H1 (cell line): Measurements from ENCODE around the gene DCAF7. TPM values are rescaled to one million over a fixed set of nuclear protein-coding genes. Genes with fewer than 3 reads are reported as not detected.

Experiments used
- polyA plus RNA-seq, 7 experiments: library from polyadenylated mRNA; depleted of rRNA in 3 of 7; stranded (reverse) in 5 of 7; unstranded in 2 of 7; fragments of >200 nt in 5 of 7; fragments of 200-250 nt in 2 of 7; gene quantifications; 1 replicate in 5 of 7; 2 replicates in 1 of 7; 4 replicates in 1 of 7; pipeline versions ENCODE4 v1.2.1 to v1.2.3, GENCODE V29; 2011 to 2013; ENCODE audit warnings: missing spikeins in 2 of 7, mixed read lengths in 2 of 7
- total RNA-seq: library from RNA; stranded (reverse); fragmentation: NEBNext Ultra II Directional; extraction: Animal tissue kit (Norgen Biotek cat#: 25700); gene quantifications from 2 replicates; pipeline ENCODE4 v1.2.1, GENCODE V29; 2021
- TF ChIP-seq, protein P1 (sequence below): fragments of 300-600 bp; sonication (generic); IDR thresholded peaks from 2 replicates; pipeline ENCODE4 v1.7.1; 2012; ENCODE audit warnings: low read length, moderate library complexity, mild to moderate bottlenecking, inconsistent platforms; ENCODE audit not compliant: insufficient replicate concordance

DCAF7 gene
- total and polyA plus RNA-seq, 2 of the 8 experiments (the other 6 are each of a cell fraction or from before 2014, with no cell fraction given) = 74.9 to 94.1 TPM

DNA sequence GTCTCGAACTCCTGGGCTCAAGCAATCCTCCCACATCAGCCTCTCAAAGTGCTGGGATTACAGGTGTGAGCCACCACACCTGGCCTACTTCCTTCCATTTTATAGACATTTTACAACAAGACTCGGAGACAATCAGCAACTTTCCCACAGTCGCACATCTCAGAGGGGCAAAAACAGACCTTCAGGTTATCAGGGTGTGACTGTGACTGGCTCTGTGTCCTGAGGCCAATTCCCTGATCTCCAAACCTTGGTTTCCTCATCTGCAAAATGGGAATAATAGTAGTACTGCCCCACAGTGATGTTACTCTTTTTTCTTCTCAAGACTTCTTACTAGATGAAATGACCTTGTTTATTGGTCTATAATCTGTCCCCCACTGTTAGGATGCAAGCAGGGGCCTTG is 37.9 kb upstream of the DCAF7 start (continued):
- TF ChIP-seq, protein P1, sequence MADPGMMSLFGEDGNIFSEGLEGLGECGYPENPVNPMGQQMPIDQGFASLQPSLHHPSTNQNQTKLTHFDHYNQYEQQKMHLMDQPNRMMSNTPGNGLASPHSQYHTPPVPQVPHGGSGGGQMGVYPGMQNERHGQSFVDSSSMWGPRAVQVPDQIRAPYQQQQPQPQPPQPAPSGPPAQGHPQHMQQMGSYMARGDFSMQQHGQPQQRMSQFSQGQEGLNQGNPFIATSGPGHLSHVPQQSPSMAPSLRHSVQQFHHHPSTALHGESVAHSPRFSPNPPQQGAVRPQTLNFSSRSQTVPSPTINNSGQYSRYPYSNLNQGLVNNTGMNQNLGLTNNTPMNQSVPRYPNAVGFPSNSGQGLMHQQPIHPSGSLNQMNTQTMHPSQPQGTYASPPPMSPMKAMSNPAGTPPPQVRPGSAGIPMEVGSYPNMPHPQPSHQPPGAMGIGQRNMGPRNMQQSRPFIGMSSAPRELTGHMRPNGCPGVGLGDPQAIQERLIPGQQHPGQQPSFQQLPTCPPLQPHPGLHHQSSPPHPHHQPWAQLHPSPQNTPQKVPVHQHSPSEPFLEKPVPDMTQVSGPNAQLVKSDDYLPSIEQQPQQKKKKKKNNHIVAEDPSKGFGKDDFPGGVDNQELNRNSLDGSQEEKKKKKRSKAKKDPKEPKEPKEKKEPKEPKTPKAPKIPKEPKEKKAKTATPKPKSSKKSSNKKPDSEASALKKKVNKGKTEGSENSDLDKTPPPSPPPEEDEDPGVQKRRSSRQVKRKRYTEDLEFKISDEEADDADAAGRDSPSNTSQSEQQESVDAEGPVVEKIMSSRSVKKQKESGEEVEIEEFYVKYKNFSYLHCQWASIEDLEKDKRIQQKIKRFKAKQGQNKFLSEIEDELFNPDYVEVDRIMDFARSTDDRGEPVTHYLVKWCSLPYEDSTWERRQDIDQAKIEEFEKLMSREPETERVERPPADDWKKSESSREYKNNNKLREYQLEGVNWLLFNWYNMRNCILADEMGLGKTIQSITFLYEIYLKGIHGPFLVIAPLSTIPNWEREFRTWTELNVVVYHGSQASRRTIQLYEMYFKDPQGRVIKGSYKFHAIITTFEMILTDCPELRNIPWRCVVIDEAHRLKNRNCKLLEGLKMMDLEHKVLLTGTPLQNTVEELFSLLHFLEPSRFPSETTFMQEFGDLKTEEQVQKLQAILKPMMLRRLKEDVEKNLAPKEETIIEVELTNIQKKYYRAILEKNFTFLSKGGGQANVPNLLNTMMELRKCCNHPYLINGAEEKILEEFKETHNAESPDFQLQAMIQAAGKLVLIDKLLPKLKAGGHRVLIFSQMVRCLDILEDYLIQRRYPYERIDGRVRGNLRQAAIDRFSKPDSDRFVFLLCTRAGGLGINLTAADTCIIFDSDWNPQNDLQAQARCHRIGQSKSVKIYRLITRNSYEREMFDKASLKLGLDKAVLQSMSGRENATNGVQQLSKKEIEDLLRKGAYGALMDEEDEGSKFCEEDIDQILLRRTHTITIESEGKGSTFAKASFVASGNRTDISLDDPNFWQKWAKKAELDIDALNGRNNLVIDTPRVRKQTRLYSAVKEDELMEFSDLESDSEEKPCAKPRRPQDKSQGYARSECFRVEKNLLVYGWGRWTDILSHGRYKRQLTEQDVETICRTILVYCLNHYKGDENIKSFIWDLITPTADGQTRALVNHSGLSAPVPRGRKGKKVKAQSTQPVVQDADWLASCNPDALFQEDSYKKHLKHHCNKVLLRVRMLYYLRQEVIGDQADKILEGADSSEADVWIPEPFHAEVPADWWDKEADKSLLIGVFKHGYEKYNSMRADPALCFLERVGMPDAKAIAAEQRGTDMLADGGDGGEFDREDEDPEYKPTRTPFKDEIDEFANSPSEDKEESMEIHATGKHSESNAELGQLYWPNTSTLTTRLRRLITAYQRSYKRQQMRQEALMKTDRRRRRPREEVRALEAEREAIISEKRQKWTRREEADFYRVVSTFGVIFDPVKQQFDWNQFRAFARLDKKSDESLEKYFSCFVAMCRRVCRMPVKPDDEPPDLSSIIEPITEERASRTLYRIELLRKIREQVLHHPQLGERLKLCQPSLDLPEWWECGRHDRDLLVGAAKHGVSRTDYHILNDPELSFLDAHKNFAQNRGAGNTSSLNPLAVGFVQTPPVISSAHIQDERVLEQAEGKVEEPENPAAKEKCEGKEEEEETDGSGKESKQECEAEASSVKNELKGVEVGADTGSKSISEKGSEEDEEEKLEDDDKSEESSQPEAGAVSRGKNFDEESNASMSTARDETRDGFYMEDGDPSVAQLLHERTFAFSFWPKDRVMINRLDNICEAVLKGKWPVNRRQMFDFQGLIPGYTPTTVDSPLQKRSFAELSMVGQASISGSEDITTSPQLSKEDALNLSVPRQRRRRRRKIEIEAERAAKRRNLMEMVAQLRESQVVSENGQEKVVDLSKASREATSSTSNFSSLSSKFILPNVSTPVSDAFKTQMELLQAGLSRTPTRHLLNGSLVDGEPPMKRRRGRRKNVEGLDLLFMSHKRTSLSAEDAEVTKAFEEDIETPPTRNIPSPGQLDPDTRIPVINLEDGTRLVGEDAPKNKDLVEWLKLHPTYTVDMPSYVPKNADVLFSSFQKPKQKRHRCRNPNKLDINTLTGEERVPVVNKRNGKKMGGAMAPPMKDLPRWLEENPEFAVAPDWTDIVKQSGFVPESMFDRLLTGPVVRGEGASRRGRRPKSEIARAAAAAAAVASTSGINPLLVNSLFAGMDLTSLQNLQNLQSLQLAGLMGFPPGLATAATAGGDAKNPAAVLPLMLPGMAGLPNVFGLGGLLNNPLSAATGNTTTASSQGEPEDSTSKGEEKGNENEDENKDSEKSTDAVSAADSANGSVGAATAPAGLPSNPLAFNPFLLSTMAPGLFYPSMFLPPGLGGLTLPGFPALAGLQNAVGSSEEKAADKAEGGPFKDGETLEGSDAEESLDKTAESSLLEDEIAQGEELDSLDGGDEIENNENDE = no peak
